HEK293T (cell line): ENCODE measurements around the gene SGIP1.

Experiments used
- CTCF ChIA-PET: fragments of 350-600 bp; formaldehyde crosslinking; extraction: SDS; loops from one replicate; lab custom pipeline; 2021; ENCODE audit warnings: antibody characterized with exemption, inconsistent platforms; lab: Yijun Ruan, JAX
- POLR2A ChIA-PET: fragments of 350-600 bp; formaldehyde crosslinking; extraction: SDS; loops from one replicate; lab custom pipeline; 2020; ENCODE audit warnings: antibody characterized with exemption, inconsistent platforms; lab: Yijun Ruan, JAX
- DNase-seq: peaks from one replicate; pipeline ENCODE4 v3.0.0; 2012; ENCODE audit warnings: mixed read lengths; ENCODE audit errors: extremely low spot score
- ARNT ChIP-seq: fragments of 450-650 bp; IDR thresholded peaks from 2 replicates; pipeline ENCODE4 v1.6.1; 2017; ENCODE audit warnings: mild to moderate bottlenecking
- BHLHE40 ChIP-seq: fragments of 450-650 bp; IDR thresholded peaks from 2 replicates; pipeline ENCODE4 v1.6.1; 2016; ENCODE audit warnings: mild to moderate bottlenecking, moderate library complexity, borderline replicate concordance
- CTBP1 ChIP-seq: fragments of 450-650 bp; IDR thresholded peaks from 2 replicates; pipeline ENCODE4 v1.6.1; 2016; ENCODE audit warnings: borderline replicate concordance
- ELF4 ChIP-seq: fragments of 450-650 bp; IDR thresholded peaks from 2 replicates; pipeline ENCODE4 v1.6.1; 2017; ENCODE audit warnings: antibody characterized with exemption
- FOXA1 ChIP-seq: fragments of 450-650 bp; IDR thresholded peaks from 2 replicates; pipeline ENCODE4 v1.6.1; 2016; ENCODE audit warnings: mild to moderate bottlenecking
- FOXK2 ChIP-seq: fragments of 450-650 bp; IDR thresholded peaks from 2 replicates; pipeline ENCODE4 v1.6.1; 2016; ENCODE audit warnings: mild to moderate bottlenecking
- FOXM1 ChIP-seq: fragments of 450-650 bp; IDR thresholded peaks from 2 replicates; pipeline ENCODE4 v1.6.1; 2017; ENCODE audit warnings: mild to moderate bottlenecking, borderline replicate concordance
- HDGF ChIP-seq: fragments of 450-650 bp; IDR thresholded peaks from 2 replicates; pipeline ENCODE4 v1.6.1; 2017; ENCODE audit warnings: antibody characterized with exemption, borderline replicate concordance
- L3MBTL2 ChIP-seq: fragments of 450-650 bp; conservative IDR thresholded peaks from 2 replicates; pipeline ENCODE4 v1.6.1; 2016; ENCODE audit warnings: mild to moderate bottlenecking
- LEF1 ChIP-seq: fragments of 450-650 bp; IDR thresholded peaks from 2 replicates; pipeline ENCODE4 v1.6.1; 2017; ENCODE audit warnings: mild to moderate bottlenecking, borderline replicate concordance
- NFRKB ChIP-seq: fragments of 450-650 bp; IDR thresholded peaks from 2 replicates; pipeline ENCODE4 v1.6.1; 2016; ENCODE audit warnings: mild to moderate bottlenecking, moderate library complexity
- SP1 ChIP-seq: fragments of 450-650 bp; IDR thresholded peaks from 2 replicates; pipeline ENCODE4 v1.6.1; 2017
- SUZ12 ChIP-seq: fragments of 450-650 bp; IDR thresholded peaks from 2 replicates; pipeline ENCODE4 v1.6.1; 2016; ENCODE audit warnings: mild to moderate bottlenecking
- TARDBP ChIP-seq: fragments of 450-650 bp; IDR thresholded peaks from 2 replicates; pipeline ENCODE4 v1.6.1; 2016
- ZNF384 ChIP-seq: fragments of 450-650 bp; IDR thresholded peaks from 2 replicates; pipeline ENCODE4 v1.6.1; 2016
- TF ChIP-seq, protein P1 (sequence below): fragments of 450-650 bp; IDR thresholded peaks from 2 replicates; pipeline ENCODE4 v1.6.1; 2016

SGIP1 gene

DNA sequence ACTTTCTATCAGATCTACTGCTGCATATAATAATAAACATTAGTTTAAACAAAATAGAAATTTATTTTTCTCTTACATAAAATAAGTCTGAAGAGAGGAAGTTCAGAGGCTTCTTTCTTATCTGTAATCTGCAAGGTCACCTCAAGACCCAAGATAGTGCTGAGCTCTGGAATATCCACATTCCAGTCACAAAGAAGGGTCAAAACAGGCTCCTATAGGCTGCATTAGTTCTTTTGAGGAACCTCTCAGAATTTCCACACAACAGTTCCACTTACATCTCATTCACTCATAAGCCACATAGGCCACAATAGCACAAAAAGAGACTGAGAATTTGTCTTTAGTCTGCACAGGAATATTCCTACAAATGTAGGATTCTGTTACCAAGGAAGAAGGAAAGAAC lies 233.7 kb downstream of the SGIP1 start:
- CTCF ChIA-PET = no interaction called here
- POLR2A ChIA-PET = no interaction called here
- no peak for DNase-seq
- no peak for TF ChIP-seq FOXA1
- TF ChIP-seq SUZ12 = no peak
- TF ChIP-seq LEF1 = no peak
- no peak for TF ChIP-seq FOXK2
- TF ChIP-seq L3MBTL2 = no peak
- no peak for TF ChIP-seq HDGF
- TF ChIP-seq, protein P1, sequence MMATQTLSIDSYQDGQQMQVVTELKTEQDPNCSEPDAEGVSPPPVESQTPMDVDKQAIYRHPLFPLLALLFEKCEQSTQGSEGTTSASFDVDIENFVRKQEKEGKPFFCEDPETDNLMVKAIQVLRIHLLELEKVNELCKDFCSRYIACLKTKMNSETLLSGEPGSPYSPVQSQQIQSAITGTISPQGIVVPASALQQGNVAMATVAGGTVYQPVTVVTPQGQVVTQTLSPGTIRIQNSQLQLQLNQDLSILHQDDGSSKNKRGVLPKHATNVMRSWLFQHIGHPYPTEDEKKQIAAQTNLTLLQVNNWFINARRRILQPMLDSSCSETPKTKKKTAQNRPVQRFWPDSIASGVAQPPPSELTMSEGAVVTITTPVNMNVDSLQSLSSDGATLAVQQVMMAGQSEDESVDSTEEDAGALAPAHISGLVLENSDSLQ = no peak
- no peak for TF ChIP-seq CTBP1
- no peak for TF ChIP-seq SP1
- no peak for TF ChIP-seq ZNF384
- TF ChIP-seq NFRKB = no peak
- no peak for TF ChIP-seq ARNT
- TF ChIP-seq BHLHE40 = no peak
- no peak for TF ChIP-seq ELF4
- TF ChIP-seq FOXM1 = no peak

DNA sequence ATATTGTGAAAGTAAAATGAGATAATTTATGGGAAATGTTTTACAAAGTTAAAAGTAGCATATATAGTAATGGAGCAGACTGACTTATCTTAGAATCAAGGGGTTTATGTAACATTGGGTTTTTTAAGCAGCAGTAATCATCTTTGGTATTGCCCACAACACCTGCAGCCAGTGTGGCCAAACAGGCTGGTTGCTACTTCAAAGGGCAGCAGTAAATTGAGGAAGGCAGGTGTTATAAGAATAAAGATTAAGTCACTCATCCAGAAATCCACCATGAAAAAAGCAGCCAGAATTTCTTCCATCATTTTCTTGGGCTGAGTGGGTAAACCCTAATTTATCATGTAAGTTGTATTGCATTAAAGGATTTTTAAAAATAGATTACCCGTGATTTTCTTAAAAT lies 235.0 kb downstream of the SGIP1 start:
- CTCF ChIA-PET = no interaction called here
- no peak for DNase-seq
- POLR2A ChIA-PET = no interaction called here
- TF ChIP-seq L3MBTL2 (no peak), BHLHE40 (no peak), ZNF384 (no peak), TARDBP (no peak), HDGF (no peak), ARNT (no peak), FOXA1 (no peak), ELF4 (no peak), SP1 (no peak), CTBP1 (no peak), FOXM1 (no peak), FOXK2 (no peak)
- TF ChIP-seq, protein P1 = no peak

DNA sequence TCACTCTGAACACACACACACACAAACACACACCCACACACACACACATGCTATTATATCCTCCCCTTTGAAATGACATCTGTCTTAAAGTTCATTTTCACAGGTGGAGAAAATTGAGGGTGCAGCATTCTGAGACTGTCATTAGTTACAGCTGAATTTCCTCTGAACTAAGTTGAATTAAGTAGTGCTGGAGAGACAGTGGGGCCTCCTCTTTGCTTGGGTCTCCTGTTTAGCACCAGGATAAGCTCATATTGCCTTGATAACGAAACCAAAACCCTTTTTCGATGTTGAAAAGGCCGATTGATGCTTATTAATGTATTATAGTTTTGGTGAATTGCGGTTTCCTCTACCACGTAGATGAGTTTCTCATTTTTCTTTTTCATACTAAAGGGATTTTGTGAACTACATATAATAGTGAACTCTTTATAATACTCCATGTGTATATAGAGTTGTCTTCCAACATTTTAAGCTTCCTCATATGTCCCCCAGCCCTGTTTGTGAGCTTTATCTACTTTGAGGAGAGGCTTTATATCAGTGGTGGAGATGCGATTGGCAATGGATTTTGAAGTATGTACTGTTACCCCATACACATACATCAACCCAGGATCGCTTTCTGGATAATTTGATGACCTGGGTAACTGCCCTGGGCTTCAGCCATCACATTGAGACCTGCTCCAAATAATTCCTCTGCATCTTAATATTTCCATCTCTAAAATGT lies 235.7 kb downstream of the SGIP1 start:
- no peak for DNase-seq
- CTCF ChIA-PET = no interaction called here
- TF ChIP-seq FOXK2 = no peak
- TF ChIP-seq CTBP1 = no peak
- TF ChIP-seq ARNT = no peak
- no peak for TF ChIP-seq FOXA1
- TF ChIP-seq BHLHE40 = no peak
- no peak for TF ChIP-seq TARDBP
- no peak for TF ChIP-seq SP1
- TF ChIP-seq HDGF = no peak
- no peak for TF ChIP-seq ELF4
- no peak for TF ChIP-seq FOXM1
- no peak for TF ChIP-seq ZNF384
- TF ChIP-seq, protein P1 = no peak
- no peak for TF ChIP-seq SUZ12
- POLR2A ChIA-PET = no interaction called here

DNA sequence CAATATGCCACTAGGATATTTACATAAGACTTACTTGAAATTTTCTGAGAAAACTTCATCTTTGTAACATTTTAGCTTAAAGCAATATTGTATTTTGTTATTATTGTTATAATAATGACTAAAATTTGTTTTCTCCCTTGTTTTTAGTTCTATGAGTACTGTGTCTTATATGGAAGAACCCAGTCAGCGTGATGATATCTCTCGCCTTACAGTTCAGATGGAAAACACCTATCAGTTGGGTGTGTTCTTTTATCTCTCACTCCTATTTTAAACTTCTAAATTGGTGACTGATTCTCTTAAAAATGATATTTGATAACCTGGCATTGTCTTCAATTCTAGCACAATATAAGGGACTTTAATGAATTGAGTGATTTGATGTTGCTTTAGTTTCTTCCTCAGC lies 236.3 kb downstream of the SGIP1 start:
- ChIA-PET POLR2A (no interaction called here), CTCF (no interaction called here)
- no peak for DNase-seq
- no peak for TF ChIP-seq HDGF
- no peak for TF ChIP-seq FOXK2
- no peak for TF ChIP-seq ARNT
- TF ChIP-seq, protein P1 = no peak
- TF ChIP-seq ZNF384 = no peak
- no peak for TF ChIP-seq FOXM1

DNA sequence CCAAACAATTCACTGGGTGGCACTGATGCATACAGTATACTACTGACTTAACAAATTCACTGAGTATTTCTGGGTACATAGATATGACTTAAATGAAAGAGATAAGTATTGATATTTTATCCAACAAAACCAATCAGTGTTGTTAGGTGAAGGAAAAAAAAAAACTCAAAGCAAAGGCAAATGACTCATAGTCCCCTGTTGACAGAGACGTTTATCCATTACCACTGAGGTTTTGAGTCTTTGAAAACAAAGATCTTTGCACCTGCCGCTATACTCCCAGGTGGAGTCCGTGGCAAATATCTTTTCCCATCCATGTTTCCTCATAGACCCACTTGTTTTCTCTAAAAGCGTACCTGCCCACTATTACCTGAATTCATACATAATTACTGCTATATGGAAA lies 236.7 kb downstream of the SGIP1 start:
- no peak for DNase-seq
- TF ChIP-seq ELF4 = no peak
- no peak for TF ChIP-seq TARDBP
- no peak for TF ChIP-seq FOXM1
- TF ChIP-seq FOXA1 = no peak
- TF ChIP-seq, protein P1 = no peak
- no peak for TF ChIP-seq ZNF384
- no peak for TF ChIP-seq CTBP1
- no peak for TF ChIP-seq ARNT
- TF ChIP-seq NFRKB = no peak
- no peak for TF ChIP-seq SUZ12
- TF ChIP-seq BHLHE40 = no peak
- no peak for TF ChIP-seq FOXK2
- TF ChIP-seq LEF1 = no peak
- no peak for TF ChIP-seq SP1
- no peak for TF ChIP-seq HDGF
- no peak for TF ChIP-seq L3MBTL2
- POLR2A ChIA-PET = no interaction called here
- CTCF ChIA-PET = no interaction called here
